GM21447 (cell line): ENCODE data around the gene USP6NL.

Source experiments
- ATAC-seq: cut with Tn5 transposase; IDR thresholded peaks from one replicate; pipeline ENCODE4 v1.9.1; 2021; ENCODE audit not compliant: unreplicated experiment

USP6NL gene

DNA sequence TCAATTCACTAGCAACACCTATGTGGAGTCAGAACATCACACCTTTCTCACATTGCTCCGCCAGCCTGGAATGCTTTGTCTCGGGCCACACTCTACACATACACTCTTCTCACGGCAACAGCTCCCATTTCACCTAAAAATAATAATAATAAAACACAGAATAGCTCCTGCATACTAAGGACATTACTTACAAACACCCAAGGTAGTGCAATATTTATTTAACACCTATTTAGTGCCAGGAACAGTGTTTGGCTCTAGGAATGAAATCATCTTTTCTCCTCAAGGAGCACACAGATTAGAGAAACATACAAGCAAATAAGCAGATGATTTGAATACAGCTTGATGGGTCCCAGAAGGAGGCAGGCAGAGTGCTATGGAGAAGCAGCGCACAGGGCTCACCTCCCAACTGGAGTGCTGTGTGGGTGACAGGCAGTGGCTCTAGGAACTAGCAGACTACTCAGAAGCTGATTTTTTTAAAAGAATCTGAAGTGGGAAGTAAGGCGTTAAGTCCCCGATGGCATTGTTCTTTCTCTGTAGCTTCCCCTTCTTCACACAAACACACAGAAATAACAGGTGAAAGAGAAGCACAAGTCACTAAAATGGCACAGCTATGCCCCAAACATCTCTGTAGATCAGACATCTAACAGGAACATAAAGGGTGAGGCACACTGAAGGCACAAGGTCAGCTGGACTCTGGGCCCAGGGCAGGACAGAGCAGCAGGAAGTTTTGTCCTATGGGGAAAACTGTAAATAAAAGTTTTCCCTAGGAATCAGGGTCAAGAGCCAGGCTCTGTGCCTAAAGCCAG is 16.7 kb downstream of the USP6NL start:
- no peak for ATAC-seq

DNA sequence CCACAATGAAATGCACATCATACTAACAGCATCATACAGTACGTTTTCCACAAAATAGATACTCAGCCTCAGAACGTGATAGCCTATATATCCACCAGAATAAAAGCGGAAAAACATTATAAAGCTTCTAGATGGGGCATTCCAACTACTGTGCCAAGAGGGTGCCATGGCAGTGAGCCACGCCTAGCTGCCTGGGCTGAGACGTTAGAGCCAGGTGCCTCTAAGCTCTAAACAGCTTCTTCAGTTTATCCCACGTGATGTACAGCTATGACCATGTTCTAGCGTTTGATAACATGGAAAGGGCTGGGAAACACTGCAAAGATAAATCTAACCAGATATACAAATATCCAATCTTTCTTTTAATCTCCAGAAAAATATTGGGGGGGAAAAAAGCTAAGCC is 17.8 kb downstream of the USP6NL start:
- ATAC-seq, result no peak

GRCh38 chr10:11589738-11590137 is 21.7 kb downstream of the USP6NL start:
- ATAC-seq, result no peak

- no peak for ATAC-seq
Observed at GRCh38 chr10:11588873-11589574, 22.4 kb downstream of the USP6NL start.

DNA sequence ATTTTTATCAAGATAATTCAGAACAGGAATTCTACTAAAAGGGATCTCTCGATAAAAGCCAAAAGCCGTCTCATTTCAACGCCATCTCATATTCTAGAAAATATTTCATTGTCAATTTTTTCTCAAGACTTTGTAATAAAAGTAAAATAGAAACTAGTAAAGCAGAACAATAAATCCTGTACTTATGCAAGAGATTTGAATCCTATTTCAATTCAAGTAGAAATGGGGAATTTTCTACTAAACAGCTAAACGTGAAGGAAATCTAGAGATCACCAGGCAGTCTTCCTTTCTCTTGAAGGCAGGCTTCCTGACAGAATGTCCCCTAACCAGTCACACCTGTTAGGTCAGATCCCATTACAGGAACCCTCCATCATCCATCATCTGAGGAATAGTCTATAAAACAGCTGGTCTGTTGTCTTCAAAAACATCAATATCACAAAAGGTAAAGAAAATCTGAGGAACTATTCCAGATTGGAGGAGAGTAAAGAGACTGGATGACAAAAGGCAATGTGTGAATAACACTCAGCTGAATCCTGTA is 23.7 kb downstream of the USP6NL start:
- no peak for ATAC-seq

GRCh38 chr10:11586170-11586569 is 25.3 kb downstream of the USP6NL start:
- ATAC-seq, result no peak

DNA sequence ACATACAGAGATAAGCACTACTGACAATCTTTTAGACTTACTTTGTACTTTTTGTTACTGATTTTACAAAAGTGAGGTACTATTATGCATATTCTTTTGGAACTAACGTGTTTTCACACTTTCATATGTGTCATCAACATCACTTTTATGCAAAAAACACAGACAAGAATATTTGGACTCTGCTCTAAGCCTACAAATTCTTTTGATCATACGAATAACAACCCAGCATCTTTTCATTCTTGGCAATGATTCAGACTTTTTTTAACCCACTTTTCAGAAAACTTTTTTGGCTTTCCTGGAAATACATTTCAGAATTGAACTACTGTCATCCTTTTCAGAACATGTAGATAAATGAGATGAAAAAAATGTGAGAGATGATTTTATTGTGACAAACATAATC is 30.2 kb downstream of the USP6NL start:
- no peak for ATAC-seq

DNA sequence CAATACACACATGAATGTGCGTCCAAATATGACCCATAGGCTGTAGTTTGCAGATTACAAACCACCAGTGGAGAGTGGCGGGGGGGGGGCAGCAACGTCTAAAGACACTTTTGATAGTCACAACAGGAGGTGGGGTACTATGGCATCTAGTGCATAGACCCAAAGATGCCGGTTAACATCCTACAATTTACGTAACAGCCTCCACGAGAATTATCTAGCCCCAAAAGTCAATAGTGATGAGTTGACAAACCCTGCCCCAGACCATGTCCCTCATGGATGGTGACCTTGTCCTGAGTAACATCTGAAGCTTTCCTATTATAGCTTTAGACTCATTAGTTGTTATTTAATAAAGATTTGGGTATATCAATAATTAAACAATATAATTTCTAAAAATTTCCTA is 31.6 kb downstream of the USP6NL start:
- ATAC-seq, result no peak

DNA sequence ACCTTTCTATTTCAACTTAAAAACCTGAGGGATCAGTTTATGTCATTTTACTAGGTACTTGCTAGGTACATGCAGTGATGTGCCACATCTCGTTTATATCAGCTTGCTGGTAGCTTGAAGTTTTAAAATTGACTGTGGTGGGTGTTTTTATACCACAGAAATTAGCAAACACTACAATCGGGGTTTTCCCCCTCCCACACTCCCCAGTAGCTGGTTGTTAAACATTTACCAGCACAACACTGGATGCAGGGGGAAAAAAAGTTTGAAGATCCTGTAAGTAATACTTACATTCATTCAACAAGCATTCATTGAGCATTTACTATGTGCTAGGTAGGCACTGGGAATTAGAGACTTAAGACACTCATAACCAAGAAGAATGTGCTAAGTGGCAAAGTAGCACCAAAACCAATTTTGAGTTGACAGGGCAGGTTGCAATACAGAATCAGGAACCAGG is 32.6 kb downstream of the USP6NL start:
- ATAC-seq, result peak; percentile 57

GRCh38 chr10:11576092-11576809 is 35.2 kb downstream of the USP6NL start:
- no peak for ATAC-seq

DNA sequence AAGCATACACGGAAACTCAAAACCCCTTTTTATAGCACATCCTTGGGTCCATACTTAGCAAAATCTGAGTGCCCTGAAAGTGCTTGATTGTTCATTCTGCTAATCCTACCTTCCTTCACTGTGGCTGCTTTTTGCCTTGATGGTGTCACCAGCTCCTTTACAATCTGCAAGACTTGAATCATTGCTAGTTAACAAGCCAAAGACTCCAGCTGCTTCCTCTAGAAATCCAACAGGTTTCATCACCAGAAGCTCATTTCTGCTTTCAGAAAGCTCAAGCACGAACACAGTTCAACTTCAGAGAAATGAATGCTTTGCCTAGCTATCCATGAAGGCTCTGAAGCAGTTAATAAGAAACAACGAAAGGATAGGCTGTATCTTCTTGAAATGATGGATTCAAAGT is 38.0 kb downstream of the USP6NL start:
- peak; percentile 69 for ATAC-seq

DNA sequence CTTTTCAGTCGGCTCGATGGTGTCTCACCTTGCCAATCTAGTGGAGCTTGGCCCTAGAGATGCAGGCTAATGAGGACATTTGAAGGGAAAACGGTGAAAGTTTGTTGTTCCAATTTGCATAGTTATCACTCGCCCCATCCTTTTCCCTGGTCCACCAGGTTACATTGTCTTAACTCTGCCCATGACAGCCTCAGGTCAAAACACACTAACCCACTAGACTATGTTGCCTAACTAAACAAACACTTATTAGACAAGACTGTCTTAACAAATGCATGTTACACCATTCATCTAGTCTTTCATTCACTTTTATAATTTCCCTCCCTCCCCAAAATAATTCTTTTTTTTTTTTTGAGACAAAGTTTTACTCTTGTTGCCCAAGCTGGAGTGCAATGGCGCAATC is 40.7 kb downstream of the USP6NL start:
- ATAC-seq, result no peak

- no peak for ATAC-seq
Observed at GRCh38 chr10:11569471-11569870, 42.0 kb downstream of the USP6NL start.

GRCh38 chr10:11568578-11568977 is 42.9 kb downstream of the USP6NL start:
- ATAC-seq, result no peak

DNA sequence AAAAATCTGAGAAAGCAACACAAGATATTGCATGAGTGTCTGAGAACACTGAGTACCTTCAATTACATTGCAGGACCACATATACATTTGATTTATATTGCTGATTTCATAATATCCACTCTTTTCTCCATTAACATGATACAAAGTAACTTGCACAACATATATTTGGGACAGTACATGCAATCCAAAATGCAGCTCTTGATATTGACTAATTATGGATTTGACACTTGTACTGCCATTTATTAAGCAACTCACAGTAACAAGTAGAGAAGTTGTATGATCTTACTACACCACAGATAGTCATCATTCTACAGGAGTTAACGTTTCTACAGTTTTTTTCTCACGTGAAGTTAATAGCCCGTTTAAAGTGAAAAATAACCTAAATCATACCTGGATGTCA is 46.7 kb downstream of the USP6NL start:
- no peak for ATAC-seq

- ATAC-seq, result no peak
Observed at GRCh38 chr10:11563936-11564335, 47.5 kb downstream of the USP6NL start.

DNA sequence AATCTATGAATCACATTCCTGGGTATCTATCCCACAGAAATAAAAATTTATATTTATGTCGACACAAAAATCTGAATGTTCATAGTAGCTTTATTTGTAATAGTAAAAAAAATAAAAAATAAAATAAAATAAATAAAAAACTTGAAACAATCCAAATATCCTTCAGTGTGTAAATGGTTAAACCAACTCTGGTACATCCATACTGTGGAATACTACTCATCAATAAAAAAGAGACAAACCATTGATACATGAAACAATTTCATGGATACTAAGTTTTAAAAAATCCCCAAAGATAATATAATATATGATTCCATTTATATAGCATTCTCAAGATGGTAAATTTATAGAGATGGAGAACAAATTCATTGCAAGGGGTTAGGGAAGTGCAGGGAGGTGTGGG is 48.6 kb downstream of the USP6NL start:
- ATAC-seq, result no peak

GRCh38 chr10:11560076-11560709 is 51.3 kb downstream of the USP6NL start:
- peak; percentile 86 for ATAC-seq

GRCh38 chr10:11557967-11558366 is 53.5 kb downstream of the USP6NL start:
- ATAC-seq, result no peak

- no peak for ATAC-seq
Observed at GRCh38 chr10:11557513-11557912, 53.9 kb downstream of the USP6NL start.

- no peak for ATAC-seq
Observed at GRCh38 chr10:11555556-11555955, 55.9 kb downstream of the USP6NL start.
